ENCODE measurements around the gene RBKS.
"Not testable (repeated sequence)": the region's sequence is repeated elsewhere in the genome, so short reads cannot be mapped to it uniquely, and the experiment has no call there.

Gene RBKS

GRCh38 chr2:27869763-27870162, 20.4 kb downstream of the RBKS start:
- H3K27me3 ChIP-seq (ENCODE audit: low read depth, low read length), result no peaks in the 10 kb centered on the region
- no peak overlapping the region for H3K9ac ChIP-seq (ENCODE audit: low read length)
- no peaks in the 10 kb centered on the region for H3K36me3 ChIP-seq (replicated peaks; ENCODE audit: low read depth, low read length)
- no peak for TF ChIP-seq EZH2phosphoT487 (IDR thresholded peaks at IDR 0.05; ENCODE audit: low read depth)
- TF ChIP-seq CTCF (IDR thresholded peaks at IDR 0.05; ENCODE audit: low read depth, low read length), result no peak
- no peak overlapping the region for H3K4me2 ChIP-seq (ENCODE audit: low read length)
- no peak overlapping the region for H2AFZ ChIP-seq (ENCODE audit: low read depth, low read length)
- H3K9me3 ChIP-seq (ENCODE audit: insufficient read depth, low read length), result no peaks in the 10 kb centered on the region
- no peak overlapping the region for H3K27ac ChIP-seq (ENCODE audit: low read length)
- H3K4me3 ChIP-seq (ENCODE audit: low read length), result no peak overlapping the region
- no peaks in the 10 kb centered on the region for H4K20me1 ChIP-seq (ENCODE audit: insufficient read depth, low read length)
- no peaks in the 10 kb centered on the region for H3K79me2 ChIP-seq (ENCODE audit: low read length)
- no peaks in the 10 kb centered on the region for H3K4me1 ChIP-seq (ENCODE audit: low read length)

GRCh38 chr2:27866237-27866636, 23.9 kb downstream of the RBKS start:
- Histone ChIP-seq H3K79me2 (ENCODE audit: low read length) (no peaks in the 10 kb centered on the region), H3K4me2 (ENCODE audit: low read length) (no peak overlapping the region), H3K4me1 (ENCODE audit: low read length) (no peaks in the 10 kb centered on the region), H3K27me3 (ENCODE audit: low read depth, low read length) (no peaks in the 10 kb centered on the region), H3K9me3 (ENCODE audit: insufficient read depth, low read length) (no peaks in the 10 kb centered on the region), H3K4me3 (ENCODE audit: low read length) (no peak overlapping the region), H2AFZ (ENCODE audit: low read depth, low read length) (no peak overlapping the region), H3K27ac (ENCODE audit: low read length) (no peak overlapping the region), H3K9ac (ENCODE audit: low read length) (no peak overlapping the region), H3K36me3 (replicated peaks; ENCODE audit: low read depth, low read length) (no peaks in the 10 kb centered on the region), H4K20me1 (ENCODE audit: insufficient read depth, low read length) (no peaks in the 10 kb centered on the region)
- TF ChIP-seq EZH2phosphoT487 (IDR thresholded peaks at IDR 0.05; ENCODE audit: low read depth) (no peak), CTCF (IDR thresholded peaks at IDR 0.05; ENCODE audit: low read depth, low read length) (no peak)

GRCh38 chr2:27863955-27864354, 26.2 kb downstream of the RBKS start:
- not testable (repeated sequence) for H3K9ac ChIP-seq (ENCODE audit: low read length); H3K79me2 ChIP-seq (ENCODE audit: low read length); H3K36me3 ChIP-seq (replicated peaks; ENCODE audit: low read depth, low read length); H3K9me3 ChIP-seq (ENCODE audit: insufficient read depth, low read length); H2AFZ ChIP-seq (ENCODE audit: low read depth, low read length); H3K27ac ChIP-seq (ENCODE audit: low read length); H3K27me3 ChIP-seq (ENCODE audit: low read depth, low read length); H3K4me3 ChIP-seq (ENCODE audit: low read length); H4K20me1 ChIP-seq (ENCODE audit: insufficient read depth, low read length); H3K4me2 ChIP-seq (ENCODE audit: low read length); H3K4me1 ChIP-seq (ENCODE audit: low read length)

GRCh38 chr2:27863146-27863545, 27.0 kb downstream of the RBKS start:
- no peaks in the 10 kb centered on the region for H3K4me1 ChIP-seq (ENCODE audit: low read length)
- no peak overlapping the region for H3K9ac ChIP-seq (ENCODE audit: low read length)
- no peak for TF ChIP-seq EZH2phosphoT487 (IDR thresholded peaks at IDR 0.05; ENCODE audit: low read depth)
- TF ChIP-seq CTCF (IDR thresholded peaks at IDR 0.05; ENCODE audit: low read depth, low read length), result no peak
- no peaks in the 10 kb centered on the region for H3K27me3 ChIP-seq (ENCODE audit: low read depth, low read length)
- peaks cover 3% of the 10 kb centered on the region; the same call in 1 of the 2 replicates for H3K9me3 ChIP-seq (ENCODE audit: insufficient read depth, low read length)
- H3K79me2 ChIP-seq (ENCODE audit: low read length), result no peaks in the 10 kb centered on the region
- H4K20me1 ChIP-seq (ENCODE audit: insufficient read depth, low read length), result no peaks in the 10 kb centered on the region
- H3K4me2 ChIP-seq (ENCODE audit: low read length), result no peak overlapping the region
- H3K36me3 ChIP-seq (replicated peaks; ENCODE audit: low read depth, low read length), result no peaks in the 10 kb centered on the region
- H3K4me3 ChIP-seq (ENCODE audit: low read length), result no peak overlapping the region
- H3K27ac ChIP-seq (ENCODE audit: low read length), result no peak overlapping the region
- no peak overlapping the region for H2AFZ ChIP-seq (ENCODE audit: low read depth, low read length)

- Histone ChIP-seq H3K4me3 (ENCODE audit: low read length) (no peak overlapping the region), H3K4me1 (ENCODE audit: low read length) (no peaks in the 10 kb centered on the region), H3K9ac (ENCODE audit: low read length) (no peak overlapping the region), H3K9me3 (ENCODE audit: insufficient read depth, low read length) (peaks cover 10% of the 10 kb centered on the region), H3K27me3 (ENCODE audit: low read depth, low read length) (no peaks in the 10 kb centered on the region), H3K4me2 (ENCODE audit: low read length) (no peak overlapping the region), H3K36me3 (replicated peaks; ENCODE audit: low read depth, low read length) (no peaks in the 10 kb centered on the region), H3K27ac (ENCODE audit: low read length) (no peak overlapping the region), H3K79me2 (ENCODE audit: low read length) (no peaks in the 10 kb centered on the region), H4K20me1 (ENCODE audit: insufficient read depth, low read length) (no peaks in the 10 kb centered on the region), H2AFZ (ENCODE audit: low read depth, low read length) (no peak overlapping the region)
- no peak for TF ChIP-seq CTCF (IDR thresholded peaks at IDR 0.05; ENCODE audit: low read depth, low read length)
- no peak for TF ChIP-seq EZH2phosphoT487 (IDR thresholded peaks at IDR 0.05; ENCODE audit: low read depth)
Observed at GRCh38 chr2:27860111-27860510, 30.1 kb downstream of the RBKS start.
